Ovary (tissue), 3 donors: ENCODE data around the gene MINDY3.

Experiments used
- CTCF ChIP-seq, 3 donors: fragments of 450-650 bp in 2 of 3; fragments of 200-600 bp in 1 of 3; IDR thresholded peaks; one replicate each; pipeline versions ENCODE4 v1.5.1 to v1.8.0; 2016 to 2022; ENCODE audit warnings: antibody characterized with exemption in 3 of 3, mild to moderate bottlenecking in 1 of 3
- POLR2A ChIP-seq: fragments of 450-650 bp; IDR thresholded peaks from one replicate; pipeline ENCODE4 v1.6.1; 2017; ENCODE audit warnings: antibody characterized with exemption, mild to moderate bottlenecking, moderate library complexity
- donor health status: DM: no; HTN: no; CAD: no.

GRCh38 chr10:15809450-15809849 lies 50.9 kb downstream of the MINDY3 start:
- TF ChIP-seq CTCF (IDR thresholded peaks at IDR 0.05) (no peak), POLR2A (no peak)
